ENCODE results near the gene DNAH6.

DNAH6 gene

GRCh38 chr2:84643991-84644390 lies 127.7 kb downstream of the DNAH6 start:
- DNase-seq (ENCODE audit: insufficient read length, low spot score) (no peak), FAIRE-seq (no peak)
- no peak for TF ChIP-seq CTCF (IDR thresholded peaks at IDR 0.05; ENCODE audit: insufficient read depth, missing control alignments)

- no peak for TF ChIP-seq CTCF (IDR thresholded peaks at IDR 0.05; ENCODE audit: insufficient read depth, missing control alignments)
- DNase-seq (ENCODE audit: insufficient read length, low spot score) (no peak), FAIRE-seq (no peak)
Observed at GRCh38 chr2:84646514-84646913, 130.2 kb downstream of the DNAH6 start.

- FAIRE-seq (no peak), DNase-seq (ENCODE audit: insufficient read length, low spot score) (no peak)
- no peak for TF ChIP-seq CTCF (IDR thresholded peaks at IDR 0.05; ENCODE audit: insufficient read depth, missing control alignments)
Observed at GRCh38 chr2:84647267-84647666, 131.0 kb downstream of the DNAH6 start.

- no peak for TF ChIP-seq CTCF (IDR thresholded peaks at IDR 0.05; ENCODE audit: insufficient read depth, missing control alignments)
Observed at GRCh38 chr2:84649058-84649457, 132.8 kb downstream of the DNAH6 start.

GRCh38 chr2:84649487-84650142 lies 133.3 kb downstream of the DNAH6 start:
- no peak for TF ChIP-seq CTCF (IDR thresholded peaks at IDR 0.05; ENCODE audit: insufficient read depth, missing control alignments)
- FAIRE-seq, result no peak
- no peak for DNase-seq (ENCODE audit: insufficient read length, low spot score)

More at GRCh38 chr2:84649058-84649457, 132.8 kb downstream of the DNAH6 start:
- FAIRE-seq, result no peak
- no peak for DNase-seq (ENCODE audit: insufficient read length, low spot score)

- DNase-seq (ENCODE audit: insufficient read length, low spot score), result no peak
Observed at GRCh38 chr2:84652431-84652830, 136.1 kb downstream of the DNAH6 start.

More at GRCh38 chr2:84652431-84652830, 136.1 kb downstream of the DNAH6 start:
- no peak for FAIRE-seq
- TF ChIP-seq CTCF (IDR thresholded peaks at IDR 0.05; ENCODE audit: insufficient read depth, missing control alignments), result no peak
